GM12878 (cell line): ENCODE data around the gene CDHR2. TPM values are rescaled to one million over a fixed set of nuclear protein-coding genes. Genes with fewer than 3 reads are reported as not detected.

Source experiments
- BHLHE40 ChIP-seq, 2 experiments: fragments of 450-650 bp in 1 of 2; IDR thresholded peaks; 2 replicates each; pipeline ENCODE4 v1.6.1; 2011 to 2017; ENCODE audit warnings: low read depth in 2 of 2, borderline replicate concordance in 1 of 2, improper control_type of control experiment in 1 of 2, low read length in 1 of 2, mild to moderate bottlenecking in 1 of 2
- PRDM15 ChIP-seq: fragments of 450-650 bp; formaldehyde crosslinking; IDR thresholded peaks from 2 replicates; pipeline ENCODE4 v1.4.0; 2020; ENCODE audit warnings: mild to moderate bottlenecking, moderate library complexity
- TARDBP ChIP-seq: IDR thresholded peaks from 2 replicates; pipeline ENCODE4 v1.6.1; 2016; ENCODE audit warnings: borderline replicate concordance
- ZBTB4 ChIP-seq: fragments of 450-650 bp; formaldehyde crosslinking; IDR thresholded peaks from 2 replicates; pipeline ENCODE4 v1.4.0; 2022; ENCODE audit warnings: mild to moderate bottlenecking, moderate library complexity
- ZNF274 ChIP-seq: IDR thresholded peaks from one replicate; pipeline ENCODE4 v1.8.0; 2011; ENCODE audit not compliant: insufficient read length, insufficient read depth
- polyA plus RNA-seq, 11 experiments: library from polyadenylated mRNA; depleted of rRNA in 4 of 11; unstranded in 6 of 11; stranded (reverse) in 5 of 11; fragments of >200 nt; fragmentation: Nextera tagmentation in 4 of 11; fragmentation: Illumina TruSeq in 1 of 11; extraction: Ambion mirVana in 4 of 11; extraction: Trizol in 1 of 11; gene quantifications; 1 replicate in 1 of 11; 2 replicates in 10 of 11; pipeline versions ENCODE4 v1.2.1 to v1.2.3, GENCODE V29; 2011 to 2016; ENCODE audit warnings: inconsistent platforms in 2 of 11, missing spikeins in 2 of 11, low read depth in 1 of 11
- total RNA-seq, 4 experiments: library from RNA; depleted of rRNA in 3 of 4; stranded (reverse); fragments of >200 nt in 3 of 4; fragmentation: Illumina TruSeq in 1 of 4; extraction: Trizol in 1 of 4; gene quantifications; 2 replicates each; pipeline versions ENCODE4 v1.2.1 to v1.2.3, GENCODE V29; 2013 to 2021

Gene CDHR2
- total and polyA plus RNA-seq, 10 of the 15 experiments (the other 5 are each of a cell fraction or from before 2014, with no cell fraction given) = 0.03 to 0.46 (median 0.06) TPM; not detected in 5

DNA sequence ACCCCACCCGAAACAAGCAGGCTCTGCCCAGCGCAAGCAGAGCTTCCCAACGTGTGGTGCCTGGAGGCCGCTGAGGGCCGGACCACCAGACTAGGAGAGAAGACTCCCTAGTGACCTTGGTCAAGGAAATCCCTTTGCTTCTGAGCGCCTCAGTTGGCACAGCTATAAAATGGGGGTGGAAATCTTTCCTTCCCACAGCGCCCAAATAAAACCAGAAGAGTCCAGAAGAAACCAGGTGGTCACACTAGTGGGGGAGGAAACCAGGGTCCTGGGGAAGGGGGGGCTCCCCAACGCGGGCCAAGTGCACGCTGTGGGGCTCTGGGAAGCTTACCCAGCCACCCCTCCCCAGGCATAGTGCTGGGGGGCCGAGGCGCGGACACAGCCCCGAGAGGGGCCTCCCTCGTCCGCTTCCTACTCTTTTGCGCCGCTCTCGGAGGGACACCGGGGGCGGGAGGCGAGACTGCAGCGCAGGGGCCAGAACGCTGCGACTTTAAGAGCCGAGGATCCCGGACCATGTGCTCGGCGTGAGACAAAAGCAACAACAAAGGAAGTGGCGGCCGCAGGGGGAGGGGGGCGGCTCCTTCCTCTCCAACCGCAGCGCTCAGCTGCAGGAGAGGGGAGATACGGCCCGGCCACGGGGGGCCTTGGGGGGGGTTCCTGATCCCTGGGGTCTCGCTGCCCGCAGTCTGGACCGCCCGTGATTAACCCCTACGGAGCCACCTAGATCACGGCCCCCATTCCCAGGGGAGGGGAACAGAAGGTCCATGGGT lies 12.8 kb upstream of the CDHR2 start (continued):
- no peak for TF ChIP-seq ZBTB4
- 0 out of 2 replicates have a peak, but pooled peaks have one; percentile 56 for TF ChIP-seq TARDBP
- peak; percentile 64 to 78; a peak in 3 of 4 replicates for TF ChIP-seq BHLHE40 (IDR thresholded peaks at IDR 0.05; ENCODE audit: borderline replicate concordance in 1 of 2, low read depth in 2 of 2, low read length in 1 of 2)
- TF ChIP-seq PRDM15 = no peak
- TF ChIP-seq ZNF274 = no peak
- TF ChIP-seq, all 136 proteins: peak for 31
